Diencephalon (tissue), 1 donor: Measurements from ENCODE around the gene SLC25A45. TPM values are rescaled to one million over a fixed set of nuclear protein-coding genes. Genes with fewer than 3 reads are reported as not detected.

ENCODE experiments used
- total RNA-seq: library from RNA; depleted of rRNA; stranded (reverse); fragments of >200 nt; gene quantifications from one replicate; pipeline ENCODE4 v1.2.3, GENCODE V29; 2014

The SLC25A45 gene, protein sequence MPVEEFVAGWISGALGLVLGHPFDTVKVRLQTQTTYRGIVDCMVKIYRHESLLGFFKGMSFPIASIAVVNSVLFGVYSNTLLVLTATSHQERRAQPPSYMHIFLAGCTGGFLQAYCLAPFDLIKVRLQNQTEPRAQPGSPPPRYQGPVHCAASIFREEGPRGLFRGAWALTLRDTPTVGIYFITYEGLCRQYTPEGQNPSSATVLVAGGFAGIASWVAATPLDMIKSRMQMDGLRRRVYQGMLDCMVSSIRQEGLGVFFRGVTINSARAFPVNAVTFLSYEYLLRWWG
- total RNA-seq, result 0.92 TPM

DNA sequence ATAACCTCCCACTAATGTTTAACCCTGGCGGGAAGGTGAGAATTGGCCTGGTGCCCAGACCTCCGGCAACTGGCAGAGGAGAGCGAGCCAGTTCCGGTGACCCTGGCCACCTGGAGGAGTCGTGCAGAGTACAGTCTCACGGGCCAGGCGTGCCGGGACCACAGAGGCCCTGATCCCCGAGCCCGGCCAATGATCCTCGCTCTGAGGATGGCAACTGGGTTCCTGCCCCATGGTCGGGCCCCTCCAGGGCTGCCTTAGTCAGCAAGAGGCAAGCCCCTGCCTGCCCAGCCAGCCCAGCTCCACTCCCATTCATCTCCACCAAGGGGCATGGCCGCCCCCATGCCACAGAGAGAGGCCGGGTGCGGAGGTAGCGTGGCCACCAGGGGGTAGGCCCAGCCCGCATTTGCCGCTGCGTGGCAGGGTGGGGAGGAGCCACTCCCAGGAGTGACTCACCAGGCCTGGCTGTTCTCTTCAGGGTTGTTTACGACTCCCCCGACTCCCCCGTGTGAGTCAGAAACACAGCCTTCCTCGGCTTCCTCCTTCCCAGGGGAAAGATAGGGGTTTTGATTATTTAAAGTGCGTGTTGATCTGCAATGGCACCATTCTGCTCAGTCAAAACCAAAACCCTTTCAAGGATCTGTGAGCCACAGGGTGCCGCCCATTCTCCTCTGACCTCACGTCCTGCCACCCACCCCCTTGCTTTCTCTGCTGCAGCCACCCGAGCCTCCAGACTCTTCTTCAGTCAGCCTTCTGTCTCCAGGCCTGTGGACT, at the start of gene SLC25A45:
Gene SLC25A45 (minus strand): TSS at position 614 of the 771 bp plus-strand sequence. CDS start 695 bp downstream, outside the sequence.

DNA sequence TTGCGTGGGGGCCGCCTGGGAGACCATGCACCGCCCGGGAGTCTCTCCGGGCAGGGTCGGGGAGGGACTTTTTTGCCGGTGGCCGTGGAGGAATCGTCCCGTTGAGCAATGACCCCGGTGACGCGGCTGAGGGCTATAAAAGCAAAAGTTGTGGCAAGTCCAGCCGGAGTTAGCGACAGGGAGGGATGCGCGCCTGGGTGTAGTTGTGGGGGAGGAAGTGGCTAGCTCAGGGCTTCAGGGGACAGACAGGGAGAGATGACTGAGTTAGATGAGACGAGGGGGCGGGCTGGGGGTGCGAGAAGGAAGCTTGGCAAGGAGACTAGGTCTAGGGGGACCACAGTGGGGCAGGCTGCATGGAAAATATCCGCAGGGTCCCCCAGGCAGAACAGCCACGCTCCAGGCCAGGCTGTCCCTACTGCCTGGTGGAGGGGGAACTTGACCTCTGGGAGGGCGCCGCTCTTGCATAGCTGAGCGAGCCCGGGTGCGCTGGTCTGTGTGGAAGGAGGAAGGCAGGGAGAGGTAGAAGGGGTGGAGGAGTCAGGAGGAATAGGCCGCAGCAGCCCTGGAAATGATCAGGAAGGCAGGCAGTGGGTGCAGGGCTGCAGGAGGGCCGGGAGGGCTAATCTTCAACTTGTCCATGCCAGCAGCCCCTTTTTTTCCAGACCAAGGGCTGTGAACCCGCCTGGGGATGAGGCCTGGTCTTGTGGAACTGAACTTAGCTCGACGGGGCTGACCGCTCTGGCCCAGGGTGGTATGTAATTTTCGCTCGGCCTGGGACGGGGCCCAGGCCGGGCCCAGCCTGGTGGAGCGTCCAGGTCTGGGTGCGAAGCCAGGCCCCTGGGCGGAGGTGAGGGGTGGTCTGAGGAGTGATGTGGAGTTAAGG, 40.4 kb upstream of the SLC25A45 start, which contains the start of gene NEAT1:
Gene NEAT1 (plus strand): TSS at position 166 of the 883 bp plus-strand sequence.

DNA sequence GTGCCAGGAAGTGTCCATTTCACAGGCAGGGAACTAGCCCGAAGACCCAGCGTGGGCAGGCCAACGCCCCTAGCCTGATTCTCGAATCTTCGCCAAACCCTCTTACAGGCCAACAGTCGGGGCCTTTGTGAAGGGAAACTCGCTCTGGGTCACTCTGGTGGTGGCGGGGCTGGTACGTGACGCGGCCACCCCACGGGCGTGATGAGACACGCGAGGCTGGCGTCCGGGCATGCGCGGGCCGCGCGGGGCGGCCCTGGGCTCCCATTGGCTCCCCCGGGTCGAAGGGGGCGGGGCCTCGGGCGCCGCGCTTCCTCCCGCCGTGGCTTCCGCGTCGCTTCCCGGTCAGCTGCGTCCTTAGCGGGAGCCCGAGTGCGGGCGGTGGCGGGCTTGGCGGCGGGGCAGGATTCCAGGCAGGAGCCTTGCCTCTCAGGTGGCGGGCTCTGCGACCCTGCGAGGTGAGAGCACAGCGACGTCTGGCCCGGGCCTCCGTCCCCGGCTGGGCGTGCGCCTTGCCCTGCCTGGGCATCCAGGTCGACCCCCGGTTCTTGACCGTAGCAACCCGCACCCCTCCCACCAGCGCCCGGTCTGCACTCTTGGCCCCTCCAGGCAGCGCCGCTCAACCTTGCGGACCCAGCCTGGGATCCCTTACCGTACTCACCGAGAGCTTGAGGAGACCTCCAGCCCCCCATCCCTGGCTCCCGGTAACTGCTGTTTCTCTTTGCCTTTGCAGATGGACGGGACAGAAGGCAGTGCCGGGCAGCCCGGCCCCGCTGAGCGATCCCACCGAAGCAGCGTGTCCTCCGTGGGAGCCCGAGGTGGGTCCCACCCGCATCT, 4.1 kb upstream of the SLC25A45 start, which contains the start of gene FRMD8:
Gene FRMD8 (plus strand): TSS at position 331 of the 834 bp plus-strand sequence. CDS start 400 bp downstream, at position 731.

DNA sequence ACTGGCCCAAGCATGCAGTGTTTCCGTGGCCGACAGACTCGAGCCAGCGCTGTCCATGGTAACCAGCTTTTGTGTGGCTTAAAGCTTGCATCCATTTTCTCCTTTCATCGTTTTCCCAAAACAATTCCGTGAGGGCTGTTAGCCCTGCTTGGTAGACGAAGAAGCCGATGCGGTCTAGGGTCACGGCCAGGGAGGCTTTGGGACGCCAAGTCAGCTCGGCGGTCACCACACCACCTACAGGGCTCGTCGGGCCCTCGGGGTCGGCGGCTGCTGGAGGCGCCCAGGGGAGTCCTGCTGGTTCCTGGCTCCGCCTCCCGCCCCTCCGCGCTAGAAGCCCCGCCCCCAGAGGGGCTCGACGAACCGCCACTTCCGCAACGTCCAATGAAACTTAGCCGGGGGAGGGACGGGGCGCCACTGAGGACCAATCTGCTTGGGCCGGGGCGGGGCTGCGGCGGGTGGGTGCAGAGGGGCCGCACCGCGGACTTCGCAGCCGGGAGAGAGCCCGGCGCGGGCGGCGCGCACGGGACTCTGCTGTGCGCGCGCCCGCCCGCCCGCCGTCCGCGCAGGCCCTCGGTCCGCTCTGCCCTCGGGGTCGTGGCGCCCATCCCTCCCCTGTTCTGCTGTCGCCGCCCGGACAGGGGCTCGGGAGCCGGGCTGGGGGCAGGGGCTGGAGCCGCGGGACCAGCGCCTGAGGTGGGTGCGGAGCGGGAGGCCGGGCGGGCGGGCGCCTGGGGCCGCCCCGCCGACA, 28.0 kb downstream of the SLC25A45 start, which contains the start of gene TIGD3:
Gene TIGD3 (plus strand): TSS at position 487 of the 748 bp plus-strand sequence. CDS start 1,058 bp downstream, outside the sequence.

Other genes with a start within 250 kb of the SLC25A45 start
- 11.1 TPM for gene SYVN1, start 248.1 kb downstream of the SLC25A45 start, total RNA-seq
- not detected for gene SPDYC, start 212.4 kb downstream of the SLC25A45 start, total RNA-seq
- 64.6 TPM for gene CAPN1, start 200.7 kb downstream of the SLC25A45 start, total RNA-seq
- 1.8 TPM for gene POLA2, start 120.7 kb downstream of the SLC25A45 start, total RNA-seq
- gene CDC42EP2, start 67.8 kb downstream of the SLC25A45 start, total RNA-seq, result 8.1 TPM
- 31.4 TPM for gene DPF2, start 48.8 kb downstream of the SLC25A45 start, total RNA-seq
- gene TIGD3, start 27.9 kb downstream of the SLC25A45 start, total RNA-seq, result 3.2 TPM
- 9.5 TPM for gene FRMD8, start 4.0 kb upstream of the SLC25A45 start, total RNA-seq
- 6.5 TPM for gene NEAT1, start 40.2 kb upstream of the SLC25A45 start, total RNA-seq
- gene MALAT1, start 116.4 kb upstream of the SLC25A45 start, total RNA-seq, result 9,748 TPM
- gene SCYL1, start 142.4 kb upstream of the SLC25A45 start, total RNA-seq, result 40.6 TPM
- gene LTBP3, start 175.7 kb upstream of the SLC25A45 start, total RNA-seq, result 24.0 TPM
- 25.4 TPM for gene ZNRD2, start 187.8 kb upstream of the SLC25A45 start, total RNA-seq
- gene FAM89B, start 189.9 kb upstream of the SLC25A45 start, total RNA-seq, result 29.3 TPM
- 11.8 TPM for gene EHBP1L1, start 193.4 kb upstream of the SLC25A45 start, total RNA-seq
- gene KCNK7, start 213.2 kb upstream of the SLC25A45 start, total RNA-seq, result not detected
- 11.5 TPM for gene MAP3K11, start 231.6 kb upstream of the SLC25A45 start, total RNA-seq
- 18.0 TPM for gene PCNX3, start 233.1 kb upstream of the SLC25A45 start, total RNA-seq